ENCODE measurements around the gene SERPINA12. TPM values are rescaled to one million over a fixed set of nuclear protein-coding genes. Genes with fewer than 3 reads are reported as not detected.

Gene SERPINA12
- total RNA-seq, 1 experiment from 2014 or later = not detected

DNA sequence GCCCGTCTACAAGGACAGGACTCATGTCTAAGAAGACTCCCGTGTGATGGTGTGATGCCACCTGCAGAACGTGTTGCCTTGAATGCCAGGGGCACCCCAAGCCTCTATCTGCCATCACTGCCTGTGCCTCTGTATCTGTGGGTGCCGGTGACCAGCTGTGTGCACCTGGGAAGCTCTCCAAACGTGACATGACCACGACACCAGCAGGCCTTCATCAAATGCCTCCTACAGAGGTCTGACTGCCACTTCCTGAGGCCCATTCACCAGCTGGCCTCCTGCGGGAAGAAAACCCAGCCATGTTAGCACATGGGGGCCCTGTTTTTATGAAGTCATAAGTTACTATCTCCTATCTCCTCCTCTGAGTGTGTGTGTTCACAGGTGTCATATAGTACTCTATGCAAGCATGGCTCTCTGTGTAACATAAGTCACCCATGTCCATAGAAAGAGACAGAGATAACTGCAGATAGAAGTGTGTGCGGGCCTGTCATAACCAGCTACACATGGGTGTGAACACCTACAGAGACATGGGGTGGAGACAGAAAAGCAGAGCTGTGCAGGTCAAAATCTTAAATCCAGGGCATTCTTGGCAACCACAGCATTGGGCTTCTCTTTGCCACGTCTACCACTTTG is 33.7 kb upstream of the SERPINA12 start:
- DNase-seq (ENCODE audit: low spot score) = no peak
- Histone ChIP-seq H3K36me3 (ENCODE audit: insufficient read depth, low read length, poor library complexity, severe bottlenecking) (no peaks in the 10 kb centered on the region), H3K27me3 (replicated peaks; ENCODE audit: insufficient read depth, low read depth, low read length, poor library complexity) (no peaks in the 10 kb centered on the region), H3K4me3 (ENCODE audit: low read depth, low read length, poor library complexity, severe bottlenecking) (no peak overlapping the region), H3K4me1 (ENCODE audit: insufficient read depth, low read length, poor library complexity, severe bottlenecking) (no peaks in the 10 kb centered on the region), H3K9me3 (ENCODE audit: low read depth, low read length, poor library complexity, severe bottlenecking) (no peaks in the 10 kb centered on the region), H3K27ac (ENCODE audit: low read depth, low read length, poor library complexity, severe bottlenecking) (no peak overlapping the region)
- CTCF ChIA-PET = no interaction called here
- POLR2A ChIA-PET (ENCODE audit: low non-redundant PET) = no interaction called here
- no TSS peak for BruUV-seq (replicated peaks)
- no peak for TF ChIP-seq EZH2 (IDR thresholded peaks at IDR 0.05; ENCODE audit: borderline replicate concordance, low read depth, low read length, poor library complexity, severe bottlenecking)
- TF ChIP-seq, protein P1, sequence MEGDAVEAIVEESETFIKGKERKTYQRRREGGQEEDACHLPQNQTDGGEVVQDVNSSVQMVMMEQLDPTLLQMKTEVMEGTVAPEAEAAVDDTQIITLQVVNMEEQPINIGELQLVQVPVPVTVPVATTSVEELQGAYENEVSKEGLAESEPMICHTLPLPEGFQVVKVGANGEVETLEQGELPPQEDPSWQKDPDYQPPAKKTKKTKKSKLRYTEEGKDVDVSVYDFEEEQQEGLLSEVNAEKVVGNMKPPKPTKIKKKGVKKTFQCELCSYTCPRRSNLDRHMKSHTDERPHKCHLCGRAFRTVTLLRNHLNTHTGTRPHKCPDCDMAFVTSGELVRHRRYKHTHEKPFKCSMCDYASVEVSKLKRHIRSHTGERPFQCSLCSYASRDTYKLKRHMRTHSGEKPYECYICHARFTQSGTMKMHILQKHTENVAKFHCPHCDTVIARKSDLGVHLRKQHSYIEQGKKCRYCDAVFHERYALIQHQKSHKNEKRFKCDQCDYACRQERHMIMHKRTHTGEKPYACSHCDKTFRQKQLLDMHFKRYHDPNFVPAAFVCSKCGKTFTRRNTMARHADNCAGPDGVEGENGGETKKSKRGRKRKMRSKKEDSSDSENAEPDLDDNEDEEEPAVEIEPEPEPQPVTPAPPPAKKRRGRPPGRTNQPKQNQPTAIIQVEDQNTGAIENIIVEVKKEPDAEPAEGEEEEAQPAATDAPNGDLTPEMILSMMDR (conservative IDR thresholded peaks at IDR 0.05; ENCODE audit: low read depth, low read length) = no peak
- intact Hi-C loops (cut with micrococcal nuclease; ENCODE audit: unreplicated experiment) = no loop called here

- ChIA-PET CTCF (no interaction called here), POLR2A (ENCODE audit: low non-redundant PET) (no interaction called here)
- BruUV-seq (replicated peaks) = no TSS peak
Observed at GRCh38 chr14:94542111-94542810, 33.0 kb upstream of the SERPINA12 start.

GRCh38 chr14:94541234-94541975 is 32.1 kb upstream of the SERPINA12 start:
- no peak overlapping the region for H3K4me3 ChIP-seq (ENCODE audit: low read depth, low read length, poor library complexity, severe bottlenecking)
- BruUV-seq (replicated peaks) = no TSS peak
- intact Hi-C loops (cut with micrococcal nuclease; ENCODE audit: unreplicated experiment) = no loop called here
- TF ChIP-seq, protein P1 (conservative IDR thresholded peaks at IDR 0.05; ENCODE audit: low read depth, low read length) = no peak
- TF ChIP-seq EZH2 (IDR thresholded peaks at IDR 0.05; ENCODE audit: borderline replicate concordance, low read depth, low read length, poor library complexity, severe bottlenecking) = no peak
- no peaks in the 10 kb centered on the region for H3K4me1 ChIP-seq (ENCODE audit: insufficient read depth, low read length, poor library complexity, severe bottlenecking)
- H3K36me3 ChIP-seq (ENCODE audit: insufficient read depth, low read length, poor library complexity, severe bottlenecking) = no peaks in the 10 kb centered on the region
- DNase-seq (ENCODE audit: low spot score) = no peak
- POLR2A ChIA-PET (ENCODE audit: low non-redundant PET) = no interaction called here
- no peak overlapping the region for H3K27ac ChIP-seq (ENCODE audit: low read depth, low read length, poor library complexity, severe bottlenecking)
- H3K9me3 ChIP-seq (ENCODE audit: low read depth, low read length, poor library complexity, severe bottlenecking) = no peaks in the 10 kb centered on the region
- CTCF ChIA-PET = no interaction called here
- H3K27me3 ChIP-seq (replicated peaks; ENCODE audit: insufficient read depth, low read depth, low read length, poor library complexity) = no peaks in the 10 kb centered on the region

More at GRCh38 chr14:94542111-94542810, 33.0 kb upstream of the SERPINA12 start:
- Histone ChIP-seq H3K27me3 (replicated peaks; ENCODE audit: insufficient read depth, low read depth, low read length, poor library complexity) (no peaks in the 10 kb centered on the region), H3K27ac (ENCODE audit: low read depth, low read length, poor library complexity, severe bottlenecking) (no peak overlapping the region), H3K4me1 (ENCODE audit: insufficient read depth, low read length, poor library complexity, severe bottlenecking) (no peaks in the 10 kb centered on the region), H3K36me3 (ENCODE audit: insufficient read depth, low read length, poor library complexity, severe bottlenecking) (no peaks in the 10 kb centered on the region), H3K4me3 (ENCODE audit: low read depth, low read length, poor library complexity, severe bottlenecking) (no peak overlapping the region), H3K9me3 (ENCODE audit: low read depth, low read length, poor library complexity, severe bottlenecking) (no peaks in the 10 kb centered on the region)
- TF ChIP-seq, protein P1 (conservative IDR thresholded peaks at IDR 0.05; ENCODE audit: low read depth, low read length) = no peak
- no peak for TF ChIP-seq EZH2 (IDR thresholded peaks at IDR 0.05; ENCODE audit: borderline replicate concordance, low read depth, low read length, poor library complexity, severe bottlenecking)
- intact Hi-C loops (cut with micrococcal nuclease; ENCODE audit: unreplicated experiment) = no loop called here
- DNase-seq (ENCODE audit: low spot score) = no peak
